ENCODE results near the gene TEX48.

GRCh38 chr9:114616684-114617520 is 65.1 kb downstream of the TEX48 start:
- TF ChIP-seq CTCF (conservative IDR thresholded peaks at IDR 0.05 in 1 of 2, IDR thresholded peaks at IDR 0.05 in 1 of 2; ENCODE audit: low read depth in 1 of 2, low read length in 2 of 2) = no peak
- no peak for TF ChIP-seq EZH2 (IDR thresholded peaks at IDR 0.05; ENCODE audit: low read length, missing control alignments)

Measured in fibroblast of lung (primary cell).